Islet precursor cell (in vitro differentiated cells): Measurements from ENCODE around the gene SLU7.

Experiments used
- DNase-seq: peaks from one replicate; pipeline ENCODE4 v3.0.0-alpha.2; 2018

SLU7 gene

GRCh38 chr5:160399402-160400353 is 19.2 kb downstream of the SLU7 start, which contains the start of gene FAM200C:
FAM200C (minus strand) TSS chr5:160400054; CDS start chr5:160395490, 4,564 bp downstream.
- DNase-seq, result peak; percentile 97

- DNase-seq, result no peak
These were observed 20.1 kb downstream of the SLU7 start for GRCh38 chr5:160398806-160399205.

GRCh38 chr5:160397492-160397891 is 21.4 kb downstream of the SLU7 start:
- DNase-seq, result no peak

GRCh38 chr5:160395111-160395510 is 23.8 kb downstream of the SLU7 start:
- no peak for DNase-seq

- DNase-seq, result no peak
These were observed 27.8 kb downstream of the SLU7 start for GRCh38 chr5:160390787-160391696.

- no peak for DNase-seq
These were observed 31.4 kb downstream of the SLU7 start for GRCh38 chr5:160387445-160387844.

- DNase-seq, result no peak
These were observed 33.4 kb downstream of the SLU7 start for GRCh38 chr5:160385496-160385895.

- no peak for DNase-seq
These were observed 34.2 kb downstream of the SLU7 start for GRCh38 chr5:160384681-160385080.

GRCh38 chr5:160382346-160382745 is 36.5 kb downstream of the SLU7 start:
- no peak for DNase-seq

GRCh38 chr5:160380041-160380440 is 38.8 kb downstream of the SLU7 start:
- no peak for DNase-seq

GRCh38 chr5:160379511-160379910 is 39.4 kb downstream of the SLU7 start:
- DNase-seq, result no peak

- no peak for DNase-seq
These were observed 40.6 kb downstream of the SLU7 start for GRCh38 chr5:160378330-160378729.

- no peak for DNase-seq
These were observed 41.2 kb downstream of the SLU7 start for GRCh38 chr5:160377651-160378050.

- no peak for DNase-seq
These were observed 42.5 kb downstream of the SLU7 start for GRCh38 chr5:160376416-160376815.

- DNase-seq, result no peak
These were observed 43.2 kb downstream of the SLU7 start for GRCh38 chr5:160375701-160376100.

GRCh38 chr5:160375166-160375565 is 43.7 kb downstream of the SLU7 start:
- no peak for DNase-seq

GRCh38 chr5:160371294-160371693 is 47.6 kb downstream of the SLU7 start:
- peak; percentile 29 for DNase-seq

- no peak for DNase-seq
These were observed 48.2 kb downstream of the SLU7 start for GRCh38 chr5:160370713-160371034.

- DNase-seq, result peak; percentile 86
These were observed 48.7 kb downstream of the SLU7 start, which contains the start of gene C1QTNF2 for GRCh38 chr5:160369990-160370712. C1QTNF2 (minus strand) TSS chr5:160370626; CDS start chr5:160355011, 15,615 bp downstream.

- DNase-seq, result peak; percentile 32
These were observed 51.0 kb downstream of the SLU7 start for GRCh38 chr5:160367885-160368284.

- DNase-seq, result peak; percentile 34
These were observed 51.6 kb downstream of the SLU7 start for GRCh38 chr5:160367261-160367660.

- DNase-seq, result peak; percentile 1
These were observed 52.7 kb downstream of the SLU7 start for GRCh38 chr5:160366230-160366629.
